SK-N-SH treated with all-trans-retinoic acid at 6 μM for 48 hours (cell line): ENCODE data around the gene CYP27C1.
A peak's percentile ranks its signal among the peaks of the same experiment; 100 is the strongest.

ENCODE experiments used
- ATAC-seq: fragments of 200-7000 bp; cut with Tn5 transposase; 3 replicates; pipeline ENCODE4 v1.9.1; 2020; ENCODE audit warnings: mild to moderate bottlenecking, moderate library complexity
- CREB5 ChIP-seq: fragments of 250-450 bp; sonication (Bioruptor Pico); IDR thresholded peaks from 2 replicates; pipeline ENCODE4 v1.5.1; 2020; ENCODE audit warnings: low read depth, mild to moderate bottlenecking, moderate library complexity
- CSRNP3 ChIP-seq: fragments of 250-450 bp; sonication (Bioruptor Pico); IDR thresholded peaks from 2 replicates; pipeline ENCODE4 v1.5.1; 2021; ENCODE audit warnings: mild to moderate bottlenecking, moderate library complexity
- ESRRG ChIP-seq: fragments of 250-450 bp; sonication (Bioruptor Pico); IDR thresholded peaks from 2 replicates; pipeline ENCODE4 v1.6.1; 2021; ENCODE audit warnings: mild to moderate bottlenecking
- GLIS3 ChIP-seq: fragments of 250-450 bp; sonication (Bioruptor Pico); IDR thresholded peaks from 2 replicates; pipeline ENCODE4 v1.5.0; 2020; ENCODE audit warnings: mild to moderate bottlenecking, moderate library complexity
- ISL1 ChIP-seq: fragments of 250-450 bp; sonication (Bioruptor Pico); IDR thresholded peaks from 2 replicates; pipeline ENCODE4 v2.1.2; 2022; ENCODE audit warnings: mild to moderate bottlenecking, moderate library complexity
- OSR1 ChIP-seq: fragments of 250-450 bp; sonication (Bioruptor Pico); IDR thresholded peaks from 2 replicates; pipeline ENCODE4 v1.8.0; 2022; ENCODE audit warnings: moderate library complexity, mild to moderate bottlenecking, inconsistent platforms
- PATZ1 ChIP-seq: fragments of 250-450 bp; sonication (Bioruptor Pico); IDR thresholded peaks from 2 replicates; pipeline ENCODE4 v1.8.0; 2020; ENCODE audit warnings: mild to moderate bottlenecking, moderate library complexity, borderline replicate concordance
- POU6F1 ChIP-seq: fragments of 250-450 bp; sonication (Bioruptor Pico); IDR thresholded peaks from 2 replicates; pipeline ENCODE4 v1.8.0; 2021; ENCODE audit warnings: low read depth, mild to moderate bottlenecking, moderate library complexity, borderline replicate concordance
- PPARA ChIP-seq: fragments of 250-450 bp; sonication (Bioruptor Pico); IDR thresholded peaks from 2 replicates; pipeline ENCODE4 v1.5.0; 2020; ENCODE audit warnings: mild to moderate bottlenecking, borderline replicate concordance
- RARB ChIP-seq: fragments of 250-450 bp; sonication (Bioruptor Pico); IDR thresholded peaks from 2 replicates; pipeline ENCODE4 v1.8.0; 2021; ENCODE audit warnings: mild to moderate bottlenecking, moderate library complexity
- SNAI2 ChIP-seq: fragments of 250-450 bp; sonication (Bioruptor Pico); IDR thresholded peaks from 2 replicates; pipeline ENCODE4 v1.5.0; 2020; ENCODE audit warnings: mild to moderate bottlenecking, moderate library complexity
- TSHZ2 ChIP-seq: fragments of 250-450 bp; sonication (Bioruptor Pico); IDR thresholded peaks from 2 replicates; pipeline ENCODE4 v1.5.0; 2020; ENCODE audit warnings: mild to moderate bottlenecking, moderate library complexity
- ZC3H10 ChIP-seq: fragments of 250-450 bp; sonication (Bioruptor Pico); IDR thresholded peaks from 2 replicates; pipeline ENCODE4 v1.5.1; 2021; ENCODE audit warnings: mild to moderate bottlenecking, moderate library complexity
- ZFP3 ChIP-seq: fragments of 250-450 bp; sonication (Bioruptor Pico); IDR thresholded peaks from 2 replicates; pipeline ENCODE4 v1.5.0; 2020; ENCODE audit warnings: mild to moderate bottlenecking, moderate library complexity
- ZFP30 ChIP-seq: fragments of 450-650 bp; formaldehyde crosslinking; IDR thresholded peaks from 2 replicates; pipeline ENCODE4 v1.5.0; 2022; ENCODE audit warnings: mild to moderate bottlenecking, moderate library complexity
- ZNF70 ChIP-seq: fragments of 450-650 bp; formaldehyde crosslinking; IDR thresholded peaks from 2 replicates; pipeline ENCODE4 v1.5.0; 2020; ENCODE audit warnings: mild to moderate bottlenecking, moderate library complexity

CYP27C1 gene

GRCh38 chr2:127181851-127182250 is 38.2 kb downstream of the CYP27C1 start (continued):
- TF ChIP-seq CREB5 (CRISPR knock-in tag), result no peak
- no peak for TF ChIP-seq CSRNP3 (CRISPR knock-in tag)

GRCh38 chr2:127179766-127180165 is 40.3 kb downstream of the CYP27C1 start:
- no peak for ATAC-seq
- TF ChIP-seq CSRNP3 (CRISPR knock-in tag), result no peak
- no peak for TF ChIP-seq RARB
- no peak for TF ChIP-seq OSR1 (CRISPR knock-in tag)

GRCh38 chr2:127177617-127178263 is 42.4 kb downstream of the CYP27C1 start:
- ATAC-seq, result no peak
- TF ChIP-seq ZNF70 (CRISPR knock-in tag), result no peak
- no peak for TF ChIP-seq ZC3H10 (CRISPR knock-in tag)
- TF ChIP-seq ESRRG (CRISPR knock-in tag), result no peak
- no peak for TF ChIP-seq POU6F1
- TF ChIP-seq TSHZ2 (CRISPR knock-in tag), result no peak

GRCh38 chr2:127176371-127177311 is 43.5 kb downstream of the CYP27C1 start:
- peak; percentile 58 for ATAC-seq
- TF ChIP-seq ZFP30, result no peak
- TF ChIP-seq TSHZ2 (CRISPR knock-in tag), result no peak
- TF ChIP-seq SNAI2 (CRISPR knock-in tag), result no peak
- TF ChIP-seq ZNF70 (CRISPR knock-in tag), result no peak
- TF ChIP-seq PPARA (CRISPR knock-in tag), result no peak
- no peak for TF ChIP-seq RARB
- TF ChIP-seq CSRNP3 (CRISPR knock-in tag), result no peak
- no peak for TF ChIP-seq GLIS3
- no peak for TF ChIP-seq CREB5 (CRISPR knock-in tag)
- TF ChIP-seq ZFP3 (CRISPR knock-in tag), result no peak
- TF ChIP-seq ISL1 (CRISPR knock-in tag), result no peak
- TF ChIP-seq PATZ1 (CRISPR knock-in tag), result no peak
- TF ChIP-seq ESRRG (CRISPR knock-in tag), result no peak
